ENCODE data around the gene PIGH. TPM values are rescaled to one million over a fixed set of nuclear protein-coding genes. Genes with fewer than 3 reads are reported as not detected.
A peak's percentile ranks its signal among the peaks of the same experiment; 100 is the strongest.

PIGH gene
- total RNA-seq, 4 donors from 2014 or later, result 25.6 to 45.7 (median 28.1) TPM

DNA sequence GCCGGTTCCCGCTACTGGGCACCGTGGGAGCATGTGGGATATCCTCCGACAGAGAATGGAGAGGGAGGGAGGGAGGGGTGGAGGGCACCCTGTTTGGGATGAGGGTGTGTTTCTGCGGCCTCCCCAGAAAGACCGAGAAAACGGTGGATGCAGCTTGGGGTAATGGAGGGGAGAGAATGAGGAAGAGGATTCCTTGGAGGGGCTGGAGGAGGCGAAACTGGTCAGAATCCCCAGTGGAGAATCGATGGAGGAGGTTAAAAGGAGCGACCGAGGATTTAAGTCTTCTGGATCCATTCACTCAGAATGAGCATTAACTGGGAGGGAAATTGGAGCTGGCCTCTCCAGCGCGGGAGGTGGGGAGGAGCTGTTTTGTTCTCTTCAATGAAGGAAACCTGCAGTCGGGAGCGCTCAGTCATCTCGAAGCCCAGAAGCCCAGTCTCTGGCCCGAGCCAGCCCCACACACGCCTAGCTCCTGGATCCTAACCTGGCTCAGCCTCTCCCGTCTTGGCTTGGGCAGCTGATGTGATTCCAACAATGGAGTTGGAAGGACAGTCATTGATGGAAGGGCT lies 20.2 kb upstream of the PIGH start:
- DNase-seq, result peak in 1 of 3 donors; percentile 58

DNA sequence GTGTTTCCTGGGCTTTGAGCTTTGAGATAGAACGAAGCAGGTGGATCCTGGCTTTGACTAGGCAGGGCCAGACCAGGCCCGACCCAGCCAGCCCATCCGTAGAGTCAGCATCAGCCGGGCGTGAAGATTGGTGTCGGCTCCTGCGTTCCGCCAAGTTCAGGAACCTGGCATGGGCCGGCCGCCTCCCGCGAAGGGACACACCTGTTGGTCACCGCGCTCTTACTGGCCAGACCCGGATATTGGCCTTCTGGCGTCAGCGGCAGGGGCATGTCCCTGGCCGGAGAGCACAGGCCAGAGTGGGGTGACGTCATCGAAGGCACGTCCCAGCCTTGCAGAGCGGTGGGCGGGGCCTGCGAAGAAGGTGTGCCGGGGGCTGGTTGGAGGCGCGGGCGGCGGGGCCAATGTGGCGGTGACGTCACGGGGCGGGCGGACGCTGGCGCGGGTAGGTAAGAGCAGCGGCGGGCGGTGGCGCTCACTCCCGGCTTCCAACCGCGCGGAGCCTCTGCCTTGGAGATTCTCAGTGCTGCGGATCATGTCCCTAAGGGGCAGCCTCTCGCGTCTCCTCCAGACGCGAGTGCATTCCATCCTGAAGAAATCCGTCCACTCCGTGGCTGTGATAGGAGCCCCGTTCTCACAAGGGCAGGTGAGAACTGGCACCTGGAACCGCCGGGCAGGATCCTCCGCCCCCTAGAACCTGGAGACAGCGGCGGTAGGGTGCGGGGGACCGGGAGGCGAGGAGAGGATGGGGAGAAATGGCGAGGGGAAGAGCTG lies 19.6 kb upstream of the PIGH start, which contains the start of gene ARG2:
Gene ARG2, plus strand, starts transcription at position 475 of the 771 bp plus-strand sequence. Its CDS starts 58 bp downstream, at position 533.
- Histone ChIP-seq H3K27me3 (no peaks in the 10 kb centered on the region), H3K27ac (peak within 1 kb of the TSS; percentile 58 to 81 (median 74)), H3K9me3 (no peaks in the 10 kb centered on the region), H3K4me1 (peaks cover 0 to 28% (median 3%) of the 10 kb centered on the region in 4 donors), H3K4me3 (peak within 1 kb of the TSS; percentile 47 to 70 (median 54)), H3K36me3 (no peaks in the 10 kb centered on the region)
- DNase-seq, result peak; percentile 100
- TF ChIP-seq POLR2A (IDR thresholded peaks at IDR 0.05) (peak; percentile 92 to 95), CTCF (IDR thresholded peaks at IDR 0.05) (peak in 2 of 6 experiments; percentile 2 to 16)

More for the DNA sequence above, 20.2 kb upstream of the PIGH start:
- no peak for TF ChIP-seq CTCF (IDR thresholded peaks at IDR 0.05)
- TF ChIP-seq POLR2A (IDR thresholded peaks at IDR 0.05), result no peak
- Histone ChIP-seq H3K27me3 (no peaks in the 10 kb centered on the region), H3K36me3 (no peaks in the 10 kb centered on the region), H3K27ac (peak overlapping the region; percentile 38 to 81 (median 74)), H3K4me3 (peak overlapping the region; percentile 47 to 70 (median 54)), H3K4me1 (peaks cover 0 to 28% (median 3%) of the 10 kb centered on the region in 4 donors), H3K9me3 (no peaks in the 10 kb centered on the region)

GRCh38 chr14:67618617-67619063 lies 18.6 kb upstream of the PIGH start:
- TF ChIP-seq CTCF (IDR thresholded peaks at IDR 0.05) (peak; percentile 39 to 84 (median 74)), POLR2A (IDR thresholded peaks at IDR 0.05) (no peak)
- Histone ChIP-seq H3K9me3 (no peaks in the 10 kb centered on the region), H3K27ac (peak overlapping the region in 2 of 4 donors; percentile 58 to 81), H3K27me3 (no peaks in the 10 kb centered on the region), H3K4me1 (peaks cover 0 to 28% (median 3%) of the 10 kb centered on the region in 4 donors), H3K36me3 (no peaks in the 10 kb centered on the region), H3K4me3 (no peak overlapping the region)
- DNase-seq, result no peak

GRCh38 chr14:67610491-67610890 lies 10.4 kb upstream of the PIGH start:
- TF ChIP-seq CTCF (IDR thresholded peaks at IDR 0.05) (no peak), POLR2A (IDR thresholded peaks at IDR 0.05) (no peak)
- Histone ChIP-seq H3K27ac (no peak overlapping the region), H3K4me1 (no peaks in the 10 kb centered on the region)

GRCh38 chr14:67609642-67610310 lies 9.7 kb upstream of the PIGH start:
- Histone ChIP-seq H3K36me3 (no peaks in the 10 kb centered on the region), H3K4me3 (no peak overlapping the region), H3K27ac (no peak overlapping the region), H3K4me1 (no peaks in the 10 kb centered on the region), H3K9me3 (no peaks in the 10 kb centered on the region), H3K27me3 (no peaks in the 10 kb centered on the region)
- TF ChIP-seq CTCF (IDR thresholded peaks at IDR 0.05) (no peak), POLR2A (IDR thresholded peaks at IDR 0.05) (no peak)
- DNase-seq, result no peak

More at GRCh38 chr14:67610491-67610890, 10.4 kb upstream of the PIGH start:
- no peak for DNase-seq
- H3K27me3 ChIP-seq, result no peaks in the 10 kb centered on the region
- no peaks in the 10 kb centered on the region for H3K36me3 ChIP-seq
- H3K9me3 ChIP-seq, result no peaks in the 10 kb centered on the region
- H3K4me3 ChIP-seq, result no peak overlapping the region
